BE2C (cell line): ENCODE data around the gene PARD3.

ENCODE experiments used
- DNase-seq: peaks from one replicate; pipeline ENCODE4 v3.0.0-alpha.2; 2020
- H3K27me3 ChIP-seq: fragments of 250-450 bp; sonication (Bioruptor Pico); 2 replicates; pipeline ENCODE4 v1.5.1; 2020; ENCODE audit warnings: mild to moderate bottlenecking
- H3K36me3 ChIP-seq: fragments of 250-450 bp; sonication (Bioruptor Pico); 2 replicates; pipeline ENCODE4 v1.5.1; 2020; ENCODE audit warnings: mild to moderate bottlenecking
- H3K4me1 ChIP-seq: fragments of 250-450 bp; sonication (Bioruptor Pico); 2 replicates; pipeline ENCODE4 v1.5.1; 2020
- H3K4me3 ChIP-seq: 2 replicates; pipeline ENCODE4 v1.5.1; 2011; ENCODE audit warnings: low read depth, low read length
- H3K9me3 ChIP-seq: fragments of 250-450 bp; sonication (Bioruptor Pico); 2 replicates; pipeline ENCODE4 v1.5.1; 2020
- TF ChIP-seq, protein P1 (sequence below): IDR thresholded peaks from 2 replicates; pipeline ENCODE4 v1.5.1; 2012; ENCODE audit warnings: mild to moderate bottlenecking, low read depth, low read length

PARD3 gene

GRCh38 chr10:34644224-34644623 lies 170.9 kb downstream of the PARD3 start:
- Histone ChIP-seq H3K4me1 (no peaks in the 10 kb centered on the region), H3K27me3 (no peaks in the 10 kb centered on the region), H3K9me3 (no peaks in the 10 kb centered on the region), H3K36me3 (no peaks in the 10 kb centered on the region), H3K4me3 (no peak overlapping the region)
- TF ChIP-seq, protein P1, sequence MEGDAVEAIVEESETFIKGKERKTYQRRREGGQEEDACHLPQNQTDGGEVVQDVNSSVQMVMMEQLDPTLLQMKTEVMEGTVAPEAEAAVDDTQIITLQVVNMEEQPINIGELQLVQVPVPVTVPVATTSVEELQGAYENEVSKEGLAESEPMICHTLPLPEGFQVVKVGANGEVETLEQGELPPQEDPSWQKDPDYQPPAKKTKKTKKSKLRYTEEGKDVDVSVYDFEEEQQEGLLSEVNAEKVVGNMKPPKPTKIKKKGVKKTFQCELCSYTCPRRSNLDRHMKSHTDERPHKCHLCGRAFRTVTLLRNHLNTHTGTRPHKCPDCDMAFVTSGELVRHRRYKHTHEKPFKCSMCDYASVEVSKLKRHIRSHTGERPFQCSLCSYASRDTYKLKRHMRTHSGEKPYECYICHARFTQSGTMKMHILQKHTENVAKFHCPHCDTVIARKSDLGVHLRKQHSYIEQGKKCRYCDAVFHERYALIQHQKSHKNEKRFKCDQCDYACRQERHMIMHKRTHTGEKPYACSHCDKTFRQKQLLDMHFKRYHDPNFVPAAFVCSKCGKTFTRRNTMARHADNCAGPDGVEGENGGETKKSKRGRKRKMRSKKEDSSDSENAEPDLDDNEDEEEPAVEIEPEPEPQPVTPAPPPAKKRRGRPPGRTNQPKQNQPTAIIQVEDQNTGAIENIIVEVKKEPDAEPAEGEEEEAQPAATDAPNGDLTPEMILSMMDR, result no peak
- no peak for DNase-seq

DNA sequence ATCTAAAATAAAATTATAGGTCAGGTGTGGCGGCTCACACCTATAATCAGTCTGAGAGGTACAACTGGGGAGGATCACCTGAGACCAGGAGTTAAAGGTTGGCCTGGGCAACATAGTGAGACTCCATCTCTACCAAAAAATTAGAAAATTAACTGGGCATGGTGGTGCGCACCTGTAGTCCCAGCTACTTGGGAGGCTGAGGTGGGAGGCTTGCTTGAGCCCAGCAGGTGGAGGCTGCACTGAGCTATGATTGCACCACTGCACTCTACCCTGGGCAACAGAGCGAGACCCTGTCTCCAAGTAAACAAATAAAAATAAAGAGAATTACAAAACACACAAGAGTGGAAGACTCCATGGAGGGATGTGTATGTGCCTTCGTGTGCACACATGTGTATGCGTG lies 171.5 kb downstream of the PARD3 start:
- H3K36me3 ChIP-seq, result no peaks in the 10 kb centered on the region
- TF ChIP-seq, protein P1, result no peak
- no peak overlapping the region for H3K4me3 ChIP-seq
- H3K27me3 ChIP-seq, result no peaks in the 10 kb centered on the region
- H3K9me3 ChIP-seq, result no peaks in the 10 kb centered on the region
- H3K4me1 ChIP-seq, result no peaks in the 10 kb centered on the region
- no peak for DNase-seq

DNA sequence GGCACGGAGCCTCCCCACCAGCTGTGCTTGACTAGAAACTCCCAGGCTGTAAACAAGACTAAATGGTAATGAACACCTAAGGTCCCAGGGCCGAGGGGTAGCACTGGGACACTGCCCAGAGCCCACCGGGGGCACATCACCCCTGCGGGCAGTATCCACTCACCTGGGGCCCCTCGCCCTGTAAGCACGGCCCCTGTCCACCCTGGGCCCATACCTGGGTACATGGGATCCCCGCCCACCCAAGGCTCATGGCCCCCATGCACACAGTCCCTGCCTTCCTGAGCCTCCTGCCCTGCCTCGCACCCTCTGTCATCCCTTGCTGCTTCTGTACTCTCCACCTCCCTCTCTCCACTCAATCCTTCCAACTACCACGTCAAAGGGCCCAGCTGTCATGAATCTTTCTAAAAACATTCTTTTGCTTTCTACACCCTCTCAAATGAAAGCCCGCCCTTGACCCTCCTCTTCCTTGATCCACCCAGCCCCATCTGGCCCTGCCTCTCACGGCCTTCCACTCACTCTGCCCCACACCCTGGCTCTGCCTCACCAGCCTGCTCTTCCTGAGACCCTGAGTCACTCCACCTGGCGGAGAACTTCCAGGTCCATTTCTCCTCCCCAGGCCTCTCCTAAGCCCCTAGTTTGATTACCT lies 173.1 kb downstream of the PARD3 start:
- H3K36me3 ChIP-seq, result no peaks in the 10 kb centered on the region
- no peak for DNase-seq
- H3K4me3 ChIP-seq, result no peak overlapping the region
- H3K9me3 ChIP-seq, result no peaks in the 10 kb centered on the region
- peaks cover 3% of the 10 kb centered on the region; the same call in 1 of the 2 replicates for H3K4me1 ChIP-seq
- TF ChIP-seq, protein P1, result no peak
- no peaks in the 10 kb centered on the region for H3K27me3 ChIP-seq

DNA sequence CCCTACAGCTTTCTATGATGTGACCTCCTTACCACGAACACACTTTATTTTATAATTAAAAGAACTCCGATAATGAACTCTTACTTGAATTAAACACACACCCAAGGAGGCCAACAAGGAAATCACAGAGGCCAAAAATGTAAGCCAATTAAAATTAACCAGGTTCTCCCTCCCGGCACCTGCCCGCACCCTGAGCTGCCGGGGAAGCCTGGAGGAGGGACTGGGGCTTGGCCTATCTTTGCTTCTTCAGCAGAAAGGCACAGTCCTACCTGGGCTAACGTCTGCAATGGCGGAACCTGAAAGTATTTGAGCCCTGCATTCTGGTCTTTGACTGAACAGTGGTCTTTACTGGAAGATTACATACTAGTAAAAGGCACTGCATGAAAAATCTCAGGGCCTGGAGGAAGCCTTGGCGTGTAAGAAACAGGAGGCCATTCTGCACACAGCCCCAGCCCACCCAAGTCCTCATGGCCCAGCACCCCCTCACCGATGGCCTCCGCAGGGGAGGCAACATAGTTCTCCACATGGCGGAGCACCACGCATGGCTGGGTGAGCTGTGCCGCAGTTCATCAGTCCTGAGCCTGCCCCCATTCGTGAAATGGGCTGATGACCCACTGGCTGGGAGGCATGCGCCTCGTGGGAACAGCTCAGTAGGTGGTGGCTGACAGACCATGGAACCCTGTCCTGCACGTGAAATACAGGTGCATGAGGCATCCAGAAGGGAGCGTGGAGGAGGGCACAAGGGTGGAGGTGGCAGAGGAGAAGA lies 173.8 kb downstream of the PARD3 start:
- DNase-seq, result no peak
- no peak overlapping the region for H3K4me3 ChIP-seq
- H3K27me3 ChIP-seq, result no peaks in the 10 kb centered on the region
- H3K9me3 ChIP-seq, result no peaks in the 10 kb centered on the region
- TF ChIP-seq, protein P1, result no peak
- no peaks in the 10 kb centered on the region for H3K36me3 ChIP-seq
- H3K4me1 ChIP-seq, result peaks cover 3% of the 10 kb centered on the region; the same call in 1 of the 2 replicates

DNA sequence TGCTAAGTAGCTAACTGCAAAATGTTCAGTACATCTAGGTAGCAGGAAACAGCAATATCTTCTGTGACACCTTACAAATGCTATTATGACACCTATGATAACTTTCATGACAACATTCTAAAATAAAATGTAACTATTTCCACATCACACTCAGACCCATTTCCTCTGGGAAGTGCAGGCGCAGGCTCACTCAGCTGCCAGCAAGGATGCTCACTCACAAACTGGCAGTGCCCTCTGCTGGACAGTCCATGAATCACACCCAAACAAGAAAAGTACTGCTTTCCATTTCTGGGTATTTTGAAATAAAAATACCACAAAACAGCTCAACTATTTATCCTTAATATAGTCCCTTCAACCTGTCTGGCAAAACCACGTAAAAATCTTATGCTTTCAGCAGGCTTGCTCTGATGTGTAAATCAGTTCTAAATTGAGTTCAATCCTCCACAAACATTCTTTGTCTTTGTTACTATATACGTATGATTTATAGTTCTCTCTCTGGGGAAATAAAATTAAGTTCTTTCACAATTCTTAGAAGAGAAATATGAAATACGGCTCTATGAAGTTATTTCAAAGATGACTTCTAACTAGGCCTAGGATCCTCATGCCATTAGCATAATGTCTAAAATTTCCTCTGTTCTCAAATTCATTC lies 176.6 kb downstream of the PARD3 start:
- TF ChIP-seq, protein P1, result peak; percentile 93
- Histone ChIP-seq H3K27me3 (no peaks in the 10 kb centered on the region), H3K4me1 (peaks cover 3% of the 10 kb centered on the region; the same call in 1 of the 2 replicates), H3K36me3 (no peaks in the 10 kb centered on the region), H3K4me3 (no peak overlapping the region), H3K9me3 (no peaks in the 10 kb centered on the region)
- DNase-seq, result peak; percentile 79
